Limb (tissue), 2 donors: ENCODE measurements around the gene BABAM1.
"Not testable (repeated sequence)": the region's sequence is repeated elsewhere in the genome, so short reads cannot be mapped to it uniquely, and the experiment has no call there.

Source experiments
- DNase-seq, 2 donors: peaks; one replicate each; pipeline ENCODE4 v3.0.0-alpha.2; 2016; ENCODE audit errors: extremely low spot score in 2 of 2

BABAM1 gene

GRCh38 chr19:17268754-17269153, 1.5 kb downstream of the BABAM1 start:
- no peak for DNase-seq

GRCh38 chr19:17274892-17275291, 7.6 kb downstream of the BABAM1 start:
- DNase-seq, result not testable (repeated sequence)

- no peak for DNase-seq
These were observed 8.4 kb downstream of the BABAM1 start for GRCh38 chr19:17275441-17276175.

GRCh38 chr19:17279436-17279835, 12.2 kb downstream of the BABAM1 start:
- DNase-seq, result no peak

DNA sequence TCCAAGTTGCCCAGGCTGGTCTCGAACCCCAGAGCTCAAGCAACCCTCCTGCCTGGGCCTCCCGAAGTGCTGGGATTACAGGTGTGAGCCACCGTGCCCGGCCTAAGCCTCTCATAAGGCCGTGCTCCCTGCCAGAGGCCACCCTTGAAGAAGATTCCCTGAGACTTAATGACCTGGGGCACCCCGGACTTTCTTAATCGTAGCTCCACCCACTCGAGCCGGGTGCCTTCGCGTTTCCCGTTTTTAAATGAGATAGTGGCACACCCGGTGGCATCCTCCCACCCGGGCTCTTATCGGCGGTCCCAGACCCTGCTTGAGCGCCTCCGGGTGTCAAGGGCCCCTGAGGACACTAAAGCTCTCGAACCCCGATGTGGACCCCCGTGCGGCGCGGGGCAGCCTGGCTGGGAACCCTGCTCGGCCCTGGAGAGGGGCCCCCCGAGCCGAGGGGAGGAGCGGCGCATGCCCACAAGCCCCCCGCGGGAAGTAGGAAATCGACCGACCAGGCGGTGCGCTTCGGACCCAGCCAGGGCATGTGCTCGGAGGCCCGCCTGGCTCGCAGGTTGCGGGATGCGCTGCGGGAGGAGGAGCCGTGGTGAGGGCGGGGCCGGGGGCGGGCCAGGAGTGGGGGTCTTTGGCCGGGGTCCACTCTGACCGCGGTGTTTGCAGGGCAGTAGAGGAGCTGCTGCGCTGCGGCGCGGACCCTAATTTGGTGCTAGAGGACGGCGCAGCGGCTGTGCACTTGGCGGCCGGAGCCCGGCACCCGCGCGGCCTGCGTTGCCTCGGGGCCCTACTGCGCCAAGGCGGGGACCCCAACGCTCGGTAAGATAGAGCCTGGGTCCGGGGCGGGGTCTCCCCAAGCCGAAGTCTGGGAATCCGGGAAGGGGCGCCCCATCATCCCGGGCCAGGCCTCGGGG, 14.4 kb downstream of the BABAM1 start, which contains the start of gene ANKLE1:
TSS of gene ANKLE1 (plus strand) at position 511 of the 914 bp plus-strand sequence. CDS start at position 531, 20 bp downstream.
- peak in 1 of 2 donors; percentile 72 for DNase-seq

DNA sequence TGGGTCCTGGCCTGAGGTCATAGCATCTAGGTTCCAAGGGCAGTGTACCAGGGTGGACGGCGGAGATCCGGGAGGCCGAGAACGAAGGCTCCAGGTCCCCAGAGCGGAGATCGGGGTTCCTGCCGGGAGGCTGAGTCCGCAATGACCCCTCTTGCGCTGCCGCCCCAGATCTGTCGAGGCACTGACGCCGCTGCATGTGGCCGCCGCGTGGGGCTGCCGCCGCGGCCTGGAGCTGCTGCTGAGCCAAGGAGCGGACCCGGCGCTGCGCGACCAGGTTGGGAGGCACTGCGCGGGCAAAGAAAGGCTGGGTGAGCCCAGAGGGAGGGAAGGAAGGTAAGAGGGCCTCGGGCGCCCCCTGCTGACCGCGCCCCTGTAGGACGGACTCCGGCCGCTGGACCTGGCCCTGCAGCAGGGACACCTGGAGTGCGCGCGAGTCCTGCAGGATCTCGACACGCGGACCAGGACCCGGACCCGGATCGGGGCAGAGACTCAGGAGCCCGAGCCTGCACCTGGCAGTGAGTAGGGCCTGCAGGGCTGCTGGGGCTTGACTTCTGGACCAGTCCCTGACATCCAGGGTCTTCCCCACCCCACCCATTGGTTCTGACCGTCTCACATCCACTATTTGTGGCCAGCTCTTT, 15.4 kb downstream of the BABAM1 start:
- peak; percentile 83 to 86 for DNase-seq

- no peak for DNase-seq
These were observed 16.3 kb downstream of the BABAM1 start for GRCh38 chr19:17283504-17283996.

DNA sequence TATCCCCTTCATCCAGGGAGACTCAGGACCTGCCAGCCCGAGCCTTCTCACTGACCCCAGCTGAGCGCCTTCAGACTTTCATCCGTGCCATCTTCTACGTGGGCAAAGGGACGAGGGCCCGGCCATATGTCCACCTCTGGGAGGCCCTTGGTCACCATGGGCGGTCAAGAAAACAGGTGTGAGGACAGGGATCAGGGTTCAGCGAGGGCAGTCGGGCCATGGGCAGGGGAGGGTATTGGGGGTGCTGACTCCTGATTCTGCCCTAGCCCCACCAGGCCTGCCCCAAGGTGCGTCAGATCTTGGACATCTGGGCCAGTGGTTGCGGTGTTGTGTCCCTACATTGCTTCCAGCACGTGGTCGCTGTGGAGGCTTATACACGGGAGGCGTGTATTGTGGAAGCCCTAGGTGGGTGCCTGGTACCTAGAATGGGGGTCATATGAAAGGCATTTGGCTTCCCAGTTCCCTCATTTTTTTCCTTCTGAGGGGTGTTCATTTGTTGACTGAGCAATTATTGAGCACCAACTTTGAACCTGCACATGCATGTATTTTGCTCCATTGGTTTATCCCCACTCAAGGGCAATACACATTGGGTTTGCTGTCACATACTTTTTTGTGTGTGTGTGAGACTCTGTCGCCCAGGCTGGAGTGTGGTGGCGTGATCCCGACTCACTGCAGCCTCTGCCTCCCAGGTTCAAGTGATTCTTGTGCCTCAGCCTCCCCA, 18.3 kb downstream of the BABAM1 start:
- DNase-seq, result no peak

- no peak for DNase-seq
These were observed 19.0 kb downstream of the BABAM1 start for GRCh38 chr19:17286263-17286662.

- no peak for DNase-seq
These were observed 19.5 kb downstream of the BABAM1 start for GRCh38 chr19:17286752-17287151.

DNA sequence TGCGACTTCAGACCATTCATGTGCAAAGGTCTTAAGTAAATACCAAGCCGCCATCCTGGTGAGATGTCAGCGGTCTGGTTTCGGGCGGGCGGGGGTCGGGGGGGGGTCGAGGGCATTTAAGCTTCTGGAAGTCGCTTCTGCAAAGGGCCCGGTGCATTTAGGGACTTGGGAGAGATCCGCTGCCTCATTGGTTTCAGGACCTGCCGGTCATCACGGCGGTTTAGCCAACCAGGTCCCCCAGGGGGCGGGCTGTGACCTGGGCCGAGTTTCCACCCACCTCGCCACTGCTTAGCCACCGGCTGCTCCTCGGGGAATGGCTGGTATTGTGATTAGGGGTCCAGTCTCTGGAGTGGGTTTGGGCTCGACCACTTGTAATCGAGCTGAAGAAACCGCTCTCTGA, 22.2 kb downstream of the BABAM1 start:
- DNase-seq, result peak in 1 of 2 donors; percentile 73

GRCh38 chr19:17292301-17293074, 25.2 kb downstream of the BABAM1 start:
- DNase-seq, result peak; percentile 61 to 81

- no peak for DNase-seq
These were observed 26.4 kb downstream of the BABAM1 start for GRCh38 chr19:17293605-17294004.

GRCh38 chr19:17294051-17294891, 27.0 kb downstream of the BABAM1 start:
- peak in 1 of 2 donors; percentile 62 for DNase-seq

DNA sequence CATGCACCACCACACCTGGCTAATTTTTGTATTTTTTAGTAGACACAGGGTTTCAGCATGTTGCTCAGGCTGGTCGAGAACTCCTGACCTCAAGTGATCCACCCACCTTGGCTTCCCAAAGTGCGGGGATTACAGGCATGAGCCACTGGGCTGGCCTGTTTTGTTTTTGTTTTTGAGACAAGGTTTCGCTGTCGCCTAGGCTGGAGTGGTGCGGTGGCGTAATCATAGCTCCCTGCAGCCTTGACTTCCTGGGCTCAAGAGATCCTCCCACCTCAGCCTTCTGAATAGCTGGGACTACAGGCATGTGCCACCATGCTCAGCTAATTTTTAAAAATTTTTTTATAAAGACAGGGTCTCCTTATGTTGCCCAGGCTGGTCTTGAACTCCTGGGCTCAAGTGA, 28.3 kb downstream of the BABAM1 start:
- not testable (repeated sequence) for DNase-seq

DNA sequence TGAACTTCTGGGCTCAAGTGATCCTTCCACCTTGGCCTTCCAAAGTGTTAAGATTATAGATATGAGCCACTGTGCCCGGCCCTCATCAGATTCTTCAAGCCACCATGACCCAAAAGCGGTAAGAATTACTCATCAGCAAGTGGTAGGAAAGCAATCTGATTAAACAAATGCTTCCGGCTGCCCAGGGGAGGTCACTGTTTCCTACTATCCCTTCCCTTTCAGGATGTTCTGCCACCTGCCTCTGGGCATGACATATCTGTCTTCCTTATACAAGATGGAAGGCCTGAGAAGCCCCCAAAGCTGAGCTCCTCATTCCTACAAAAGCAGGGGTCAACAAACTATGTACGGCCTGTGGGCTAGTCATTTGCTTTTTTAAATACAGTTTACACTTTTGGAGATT, 29.0 kb downstream of the BABAM1 start:
- no peak for DNase-seq

GRCh38 chr19:17296976-17297375, 29.7 kb downstream of the BABAM1 start:
- no peak for DNase-seq

DNA sequence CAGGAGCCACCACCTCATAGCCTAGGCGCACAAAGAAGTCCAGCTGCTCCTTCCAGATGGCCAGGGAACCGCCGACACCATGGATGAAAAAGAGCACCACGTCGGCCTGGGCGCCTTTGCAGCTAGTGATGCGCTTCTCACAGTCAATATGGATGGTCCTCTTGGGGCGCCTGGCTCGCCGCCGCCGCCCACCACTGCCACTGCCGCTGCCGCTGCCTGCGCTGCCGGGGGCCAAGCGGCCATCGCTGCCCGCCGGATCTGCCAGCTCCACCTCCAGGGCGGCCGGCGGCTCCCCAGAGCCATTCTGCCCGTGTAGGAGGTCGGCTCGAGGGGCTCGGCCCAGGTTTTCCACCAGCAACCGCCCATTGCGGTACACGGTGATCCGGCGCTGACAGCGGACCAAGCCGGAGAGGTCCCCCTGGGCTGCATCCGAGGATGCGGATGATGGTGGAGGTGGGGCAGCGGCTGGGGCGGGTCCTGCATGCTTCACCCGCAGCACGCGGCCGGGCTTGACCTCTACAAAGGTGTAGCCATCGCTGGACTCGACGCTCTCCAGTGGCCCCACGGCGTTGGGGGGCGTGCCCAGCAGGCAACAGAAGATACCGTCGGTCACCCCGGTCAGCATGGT, 33.9 kb downstream of the BABAM1 start:
- DNase-seq, result no peak
